ENCODE data around the gene MEN1.

The MEN1 gene

GRCh38 chr11:64762674-64763525, 47.5 kb downstream of the MEN1 start:
- peak overlapping the region; percentile 50 for H3K27ac ChIP-seq
- TF ChIP-seq, protein P1, sequence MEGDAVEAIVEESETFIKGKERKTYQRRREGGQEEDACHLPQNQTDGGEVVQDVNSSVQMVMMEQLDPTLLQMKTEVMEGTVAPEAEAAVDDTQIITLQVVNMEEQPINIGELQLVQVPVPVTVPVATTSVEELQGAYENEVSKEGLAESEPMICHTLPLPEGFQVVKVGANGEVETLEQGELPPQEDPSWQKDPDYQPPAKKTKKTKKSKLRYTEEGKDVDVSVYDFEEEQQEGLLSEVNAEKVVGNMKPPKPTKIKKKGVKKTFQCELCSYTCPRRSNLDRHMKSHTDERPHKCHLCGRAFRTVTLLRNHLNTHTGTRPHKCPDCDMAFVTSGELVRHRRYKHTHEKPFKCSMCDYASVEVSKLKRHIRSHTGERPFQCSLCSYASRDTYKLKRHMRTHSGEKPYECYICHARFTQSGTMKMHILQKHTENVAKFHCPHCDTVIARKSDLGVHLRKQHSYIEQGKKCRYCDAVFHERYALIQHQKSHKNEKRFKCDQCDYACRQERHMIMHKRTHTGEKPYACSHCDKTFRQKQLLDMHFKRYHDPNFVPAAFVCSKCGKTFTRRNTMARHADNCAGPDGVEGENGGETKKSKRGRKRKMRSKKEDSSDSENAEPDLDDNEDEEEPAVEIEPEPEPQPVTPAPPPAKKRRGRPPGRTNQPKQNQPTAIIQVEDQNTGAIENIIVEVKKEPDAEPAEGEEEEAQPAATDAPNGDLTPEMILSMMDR (IDR thresholded peaks at IDR 0.05): no peak
- TF ChIP-seq ZFX (IDR thresholded peaks at IDR 0.05; ENCODE audit: borderline replicate concordance): no peak

DNA sequence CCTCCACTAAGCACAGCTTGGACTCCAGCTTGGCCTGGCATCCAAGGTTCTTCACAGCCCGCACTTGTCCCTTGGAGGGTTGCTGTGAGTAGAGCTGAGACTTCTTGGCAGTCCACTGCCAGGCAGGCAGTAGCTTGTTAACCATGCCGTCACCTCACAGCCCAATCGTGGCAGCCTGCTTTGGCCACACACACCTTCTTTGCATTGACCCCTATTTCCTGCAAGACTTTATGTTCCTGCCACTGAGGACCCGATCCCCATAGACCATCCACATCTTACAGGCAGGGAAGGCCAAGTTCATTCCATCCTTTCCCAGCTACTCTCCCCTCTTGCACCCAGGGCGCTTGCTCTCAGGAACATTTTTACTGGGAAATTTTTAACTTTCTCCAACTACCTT, 48.1 kb downstream of the MEN1 start:
- TF ChIP-seq ZFX (IDR thresholded peaks at IDR 0.05; ENCODE audit: borderline replicate concordance): no peak
- TF ChIP-seq, protein P1 (IDR thresholded peaks at IDR 0.05): no peak
- peak overlapping the region; percentile 50 for H3K27ac ChIP-seq

- TF ChIP-seq ZFX (IDR thresholded peaks at IDR 0.05; ENCODE audit: borderline replicate concordance): no peak
- TF ChIP-seq, protein P1 (IDR thresholded peaks at IDR 0.05): no peak
- peak overlapping the region; percentile 50 for H3K27ac ChIP-seq
These were observed 49.5 kb downstream of the MEN1 start for GRCh38 chr11:64760759-64761420.

- H3K27ac ChIP-seq: peak within 1 kb of the TSS; percentile 50; the same call in 1 of the 2 replicates
These were observed 50.3 kb downstream of the MEN1 start, which contains the start of gene PYGM for GRCh38 chr11:64759722-64760719. Gene PYGM (minus strand): TSS chr11:64759974. CDS start chr11:64759898, 76 bp downstream.

GRCh38 chr11:64759131-64759721, 51.1 kb downstream of the MEN1 start:
- no peak overlapping the region for H3K27ac ChIP-seq
- no peak for TF ChIP-seq ZFX (IDR thresholded peaks at IDR 0.05; ENCODE audit: borderline replicate concordance)
- TF ChIP-seq, protein P1 (IDR thresholded peaks at IDR 0.05): no peak

More at GRCh38 chr11:64759722-64760719, 50.3 kb downstream of the MEN1 start, which contains the start of gene PYGM:
- no peak for TF ChIP-seq ZFX (IDR thresholded peaks at IDR 0.05; ENCODE audit: borderline replicate concordance)
- TF ChIP-seq, protein P1 (IDR thresholded peaks at IDR 0.05): no peak

GRCh38 chr11:64758330-64759079, 51.8 kb downstream of the MEN1 start:
- no peak overlapping the region for H3K27ac ChIP-seq
- TF ChIP-seq, protein P1 (IDR thresholded peaks at IDR 0.05): no peak
- no peak for TF ChIP-seq ZFX (IDR thresholded peaks at IDR 0.05; ENCODE audit: borderline replicate concordance)
